HCT116 (cell line): ENCODE results near the gene SLC35A4. TPM values are rescaled to one million over a fixed set of nuclear protein-coding genes. Genes with fewer than 3 reads are reported as not detected.

Experiments used
- ATAC-seq: fragments of 200-7000 bp; cut with Tn5 transposase; 2 replicates; pipeline ENCODE4 v1.9.1; 2020; ENCODE audit warnings: mild to moderate bottlenecking, moderate library complexity
- BruUV-seq: library from RNA; stranded (reverse); fragments of 400-500 nt; replicated peaks from 2 replicates; lab custom pipeline; 2021; lab: Mats Ljungman, UMichigan
- CTCF ChIA-PET: fragments of 300-600 bp; sonication (Branson Sonifier 250); formaldehyde crosslinking; loops from one replicate; lab custom pipeline; 2021; ENCODE audit warnings: antibody characterized with exemption; lab: Charles Lee
- POLR2A ChIA-PET: fragments of 300-600, 350-600 bp; sonication (Branson Sonifier 250); formaldehyde crosslinking; loops from one replicate; lab custom pipeline; 2021; ENCODE audit warnings: antibody characterized with exemption; lab: Charles Lee
- RAD21 ChIA-PET, 2 experiments: fragments of 300-600 bp; sonication (Branson Sonifier 250); formaldehyde crosslinking; loops; one replicate each; lab custom pipeline; 2023; ENCODE audit warnings: low total read pairs in 2 of 2; ENCODE audit not compliant: uncharacterized antibody in 2 of 2, unreplicated experiment in 2 of 2, low non-redundant PET in 1 of 2; lab: Charles Lee
- DNase-seq: peaks from one replicate; pipeline ENCODE4 v3.0.0-alpha.2; 2010; ENCODE audit warnings: low read depth, low spot score
- H2AFZ ChIP-seq: fragments of 200-600 bp; shearing (Covaris generic), sonication (generic); 2 replicates; pipeline ENCODE4 v1.6.1; 2017; ENCODE audit warnings: low read depth, mixed run types, mixed read lengths, antibody characterized with exemption, low read length; ENCODE audit not compliant: poor library complexity, severe bottlenecking
- H3K27ac ChIP-seq: 2 replicates; pipeline ENCODE4 v1.5.1; 2012; ENCODE audit warnings: low read depth, low read length
- H3K27me3 ChIP-seq: fragments of 200-600 bp; sonication (generic); 2 replicates; pipeline ENCODE4 v1.6.1; 2016; ENCODE audit warnings: mixed run types, low read length, mixed read lengths; ENCODE audit not compliant: insufficient read depth
- H3K36me3 ChIP-seq, 2 experiments: fragments of 200-500 bp in 1 of 2; fragments of 200-600 bp in 1 of 2; sonication (Bioruptor generic) in 1 of 2; sonication (generic) in 1 of 2; 2 replicates each; pipeline versions ENCODE4 v1.5.1 to v1.6.1; 2014 to 2016; ENCODE audit warnings: low read length in 2 of 2, inconsistent platforms in 1 of 2, mixed read lengths in 1 of 2, mixed run types in 1 of 2; ENCODE audit not compliant: insufficient read depth in 2 of 2, control insufficient read depth in 1 of 2
- H3K4me1 ChIP-seq, 2 experiments: fragments of 200-600 bp in 1 of 2; sonication (generic) in 1 of 2; 2 replicates each; pipeline versions ENCODE4 v1.5.1 to v1.6.1; 2012 to 2017; ENCODE audit warnings: low read length in 2 of 2, inconsistent platforms in 1 of 2, mild to moderate bottlenecking in 1 of 2, mixed read lengths in 1 of 2, mixed run types in 1 of 2, moderate library complexity in 1 of 2; ENCODE audit not compliant: insufficient read depth in 2 of 2, control insufficient read depth in 1 of 2
- H3K4me2 ChIP-seq: fragments of 200-600 bp; sonication (generic); 2 replicates; pipeline ENCODE4 v1.6.1; 2017; ENCODE audit warnings: mixed run types, low read length, mixed read lengths
- H3K4me3 ChIP-seq, 2 experiments: fragments of 200-600 bp in 1 of 2; sonication (generic) in 1 of 2; replicated peaks in 1 of 2; 2 replicates each; pipeline ENCODE4 v1.5.1; 2011 to 2016; ENCODE audit warnings: low read length in 2 of 2, control low read depth in 1 of 2, low read depth in 1 of 2, mild to moderate bottlenecking in 1 of 2, mixed read lengths in 1 of 2, mixed run types in 1 of 2
- H3K79me2 ChIP-seq: fragments of 200-600 bp; sonication (generic); 2 replicates; pipeline ENCODE4 v1.6.1; 2017; ENCODE audit warnings: mild to moderate bottlenecking, mixed run types, low read length, moderate library complexity, mixed read lengths; ENCODE audit not compliant: insufficient read depth
- H3K9ac ChIP-seq: fragments of 200-600 bp; sonication (generic); 2 replicates; pipeline ENCODE4 v1.6.1; 2016; ENCODE audit warnings: low read length, mixed read lengths
- H3K9me2 ChIP-seq: fragments of 200-600 bp; sonication (generic), shearing (Covaris generic); 2 replicates; pipeline ENCODE4 v1.6.1; 2017; ENCODE audit warnings: mixed run types, mild to moderate bottlenecking, moderate library complexity; ENCODE audit not compliant: insufficient read depth
- H3K9me3 ChIP-seq, 2 experiments: fragments of 200-500 bp in 1 of 2; fragments of 200-600 bp in 1 of 2; sonication (Bioruptor generic) in 1 of 2; sonication (generic) in 1 of 2; 2 replicates each; pipeline ENCODE4 v1.6.1; 2014 to 2017; ENCODE audit warnings: low read length in 2 of 2, mixed read lengths in 2 of 2, inconsistent platforms in 1 of 2, low read depth in 1 of 2, mild to moderate bottlenecking in 1 of 2, mixed run types in 1 of 2, moderate library complexity in 1 of 2; ENCODE audit not compliant: control insufficient read depth in 1 of 2, insufficient read depth in 1 of 2
- H4K20me1 ChIP-seq: fragments of 200-600 bp; sonication (generic), shearing (Covaris generic); 2 replicates; pipeline ENCODE4 v1.6.1; 2017; ENCODE audit warnings: mixed run types, mild to moderate bottlenecking, moderate library complexity; ENCODE audit not compliant: insufficient read depth
- ATF3 ChIP-seq: IDR thresholded peaks from 2 replicates; pipeline ENCODE4 v1.6.1; 2012
- CBX3 ChIP-seq: IDR thresholded peaks from 2 replicates; pipeline ENCODE4 v1.6.1; 2012; ENCODE audit warnings: low read depth
- CEBPB ChIP-seq: IDR thresholded peaks from 2 replicates; pipeline ENCODE4 v1.6.1; 2012; ENCODE audit warnings: low read depth
- EZH2 ChIP-seq: fragments of 200-600 bp; sonication (generic); IDR thresholded peaks from 2 replicates; pipeline ENCODE4 v1.6.1; 2017; ENCODE audit warnings: antibody characterized with exemption, mixed run types
- EZH2phosphoT487 ChIP-seq: fragments of 200-600 bp; IDR thresholded peaks from 2 replicates; pipeline ENCODE4 v1.6.1; 2018; ENCODE audit warnings: antibody characterized with exemption, borderline replicate concordance
- FOSL1 ChIP-seq: IDR thresholded peaks from 2 replicates; pipeline ENCODE4 v1.6.1; 2012; ENCODE audit warnings: low read depth
- MAX ChIP-seq: IDR thresholded peaks from 2 replicates; pipeline ENCODE4 v1.6.1; 2012
- POLR2A ChIP-seq: IDR thresholded peaks from 2 replicates; pipeline ENCODE4 v1.7.0; 2011; ENCODE audit warnings: borderline replicate concordance; ENCODE audit not compliant: insufficient read depth, insufficient read length; ENCODE audit errors: extremely low read depth
- POLR2AphosphoS5 ChIP-seq: IDR thresholded peaks from 2 replicates; pipeline ENCODE4 v1.6.1; 2011; ENCODE audit warnings: mild to moderate bottlenecking, low read depth, low read length, moderate library complexity
- RAD21 ChIP-seq: IDR thresholded peaks from 2 replicates; pipeline ENCODE4 v1.6.1; 2012; ENCODE audit warnings: low read depth, mild to moderate bottlenecking
- REST ChIP-seq: IDR thresholded peaks from 2 replicates; pipeline ENCODE4 v1.6.1; 2012; ENCODE audit warnings: low read depth
- SIN3A ChIP-seq: IDR thresholded peaks from 2 replicates; pipeline ENCODE4 v1.6.1; 2012; ENCODE audit warnings: low read depth
- SRF ChIP-seq: IDR thresholded peaks from 2 replicates; pipeline ENCODE4 v1.6.1; 2012; ENCODE audit warnings: low read depth
- YY1 ChIP-seq: IDR thresholded peaks from 2 replicates; pipeline ENCODE4 v1.6.1; 2011; ENCODE audit warnings: low read length, low read depth, moderate library complexity, mild to moderate bottlenecking; ENCODE audit not compliant: insufficient replicate concordance; ENCODE audit errors: extremely low read depth
- ZFX ChIP-seq: fragments of 450-650 bp; IDR thresholded peaks from 2 replicates; pipeline ENCODE4 v1.6.1; 2017
- ZNF274 ChIP-seq: fragments of 200-500 bp; sonication (Bioruptor generic); IDR thresholded peaks from 2 replicates; pipeline ENCODE4 v1.6.1; 2014; ENCODE audit warnings: mild to moderate bottlenecking, low read depth, low read length, inconsistent platforms
- intact Hi-C: fragments of 100-400 bp; cut with micrococcal nuclease; formaldehyde crosslinking; loops from 2 replicates; pipeline ENCODE4 v1.10.0; 2022
- total RNA-seq: library from RNA; stranded (reverse); gene quantifications from one replicate; pipeline ENCODE4 v1.2.1, GENCODE V29; 2021; ENCODE audit not compliant: unreplicated experiment
- TF ChIP-seq, protein P1 (sequence below), 3 experiments: fragments of 200-600 bp in 1 of 3; sonication (generic) in 1 of 3; IDR thresholded peaks in 2 of 3; conservative IDR thresholded peaks in 1 of 3; 2 replicates each; pipeline ENCODE4 v1.5.1; 2012 to 2017; ENCODE audit warnings: low read depth in 2 of 3, low read length in 2 of 3, antibody characterized with exemption in 1 of 3, borderline replicate concordance in 1 of 3, control low read depth in 1 of 3, mild to moderate bottlenecking in 1 of 3, mixed read lengths in 1 of 3, mixed run types in 1 of 3, moderate library complexity in 1 of 3; ENCODE audit not compliant: insufficient read depth in 1 of 3
- TF ChIP-seq, protein P2 (sequence below): IDR thresholded peaks from 2 replicates; pipeline ENCODE4 v1.6.1; 2011; ENCODE audit warnings: mild to moderate bottlenecking, low read length, moderate library complexity; ENCODE audit not compliant: insufficient replicate concordance; ENCODE audit errors: extremely low read depth

SLC35A4 gene
- total RNA-seq, 1 experiment from 2014 or later = 37.5 TPM

DNA sequence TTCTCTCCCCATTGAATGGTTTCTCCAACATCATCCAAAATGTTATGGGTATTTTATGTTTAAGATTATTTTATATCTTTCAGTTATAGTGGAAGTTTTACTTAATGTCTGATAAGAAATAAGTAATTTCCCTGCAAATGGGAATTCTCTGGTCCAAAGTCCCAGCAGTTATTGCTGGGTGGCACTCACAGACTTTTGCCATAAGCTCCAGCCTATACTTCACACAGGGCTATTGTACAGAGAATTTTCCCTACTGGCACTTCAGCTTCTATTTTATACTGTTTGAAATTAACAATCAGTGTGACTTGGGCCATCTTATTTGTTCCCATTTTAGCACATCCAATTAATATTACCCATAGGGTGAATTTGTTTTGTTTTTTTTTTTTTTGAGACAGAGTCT, 35.5 kb downstream of the SLC35A4 start:
- Histone ChIP-seq H3K27ac (no peak overlapping the region), H3K4me2 (no peak overlapping the region), H3K79me2 (no peaks in the 10 kb centered on the region), H3K9me3 (no peaks in the 10 kb centered on the region), H3K9me2 (no peaks in the 10 kb centered on the region), H3K4me3 (no peak overlapping the region), H3K36me3 (no peaks in the 10 kb centered on the region), H3K9ac (no peak overlapping the region), H2AFZ (no peak overlapping the region), H3K4me1 (no peaks in the 10 kb centered on the region), H4K20me1 (no peaks in the 10 kb centered on the region), H3K27me3 (no peaks in the 10 kb centered on the region)
- DNase-seq = no peak
- ChIA-PET CTCF (no interaction called here), RAD21 (no interaction called here), POLR2A (no interaction called here)
- TF ChIP-seq SIN3A (no peak), ZNF274 (no peak), POLR2A (no peak), REST (no peak), SRF (no peak), EZH2 (no peak), RAD21 (no peak), EZH2phosphoT487 (no peak), CBX3 (no peak), POLR2AphosphoS5 (no peak), MAX (no peak), ATF3 (no peak), YY1 (no peak), ZFX (no peak), CEBPB (no peak), FOSL1 (no peak)
- TF ChIP-seq, protein P1, sequence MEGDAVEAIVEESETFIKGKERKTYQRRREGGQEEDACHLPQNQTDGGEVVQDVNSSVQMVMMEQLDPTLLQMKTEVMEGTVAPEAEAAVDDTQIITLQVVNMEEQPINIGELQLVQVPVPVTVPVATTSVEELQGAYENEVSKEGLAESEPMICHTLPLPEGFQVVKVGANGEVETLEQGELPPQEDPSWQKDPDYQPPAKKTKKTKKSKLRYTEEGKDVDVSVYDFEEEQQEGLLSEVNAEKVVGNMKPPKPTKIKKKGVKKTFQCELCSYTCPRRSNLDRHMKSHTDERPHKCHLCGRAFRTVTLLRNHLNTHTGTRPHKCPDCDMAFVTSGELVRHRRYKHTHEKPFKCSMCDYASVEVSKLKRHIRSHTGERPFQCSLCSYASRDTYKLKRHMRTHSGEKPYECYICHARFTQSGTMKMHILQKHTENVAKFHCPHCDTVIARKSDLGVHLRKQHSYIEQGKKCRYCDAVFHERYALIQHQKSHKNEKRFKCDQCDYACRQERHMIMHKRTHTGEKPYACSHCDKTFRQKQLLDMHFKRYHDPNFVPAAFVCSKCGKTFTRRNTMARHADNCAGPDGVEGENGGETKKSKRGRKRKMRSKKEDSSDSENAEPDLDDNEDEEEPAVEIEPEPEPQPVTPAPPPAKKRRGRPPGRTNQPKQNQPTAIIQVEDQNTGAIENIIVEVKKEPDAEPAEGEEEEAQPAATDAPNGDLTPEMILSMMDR (IDR thresholded peaks at IDR 0.05 in 2 of 3, conservative IDR thresholded peaks at IDR 0.05 in 1 of 3; ENCODE audit: borderline replicate concordance in 1 of 3, insufficient read depth in 1 of 3, low read depth in 2 of 3, low read length in 2 of 3) = no peak
- TF ChIP-seq, protein P2, sequence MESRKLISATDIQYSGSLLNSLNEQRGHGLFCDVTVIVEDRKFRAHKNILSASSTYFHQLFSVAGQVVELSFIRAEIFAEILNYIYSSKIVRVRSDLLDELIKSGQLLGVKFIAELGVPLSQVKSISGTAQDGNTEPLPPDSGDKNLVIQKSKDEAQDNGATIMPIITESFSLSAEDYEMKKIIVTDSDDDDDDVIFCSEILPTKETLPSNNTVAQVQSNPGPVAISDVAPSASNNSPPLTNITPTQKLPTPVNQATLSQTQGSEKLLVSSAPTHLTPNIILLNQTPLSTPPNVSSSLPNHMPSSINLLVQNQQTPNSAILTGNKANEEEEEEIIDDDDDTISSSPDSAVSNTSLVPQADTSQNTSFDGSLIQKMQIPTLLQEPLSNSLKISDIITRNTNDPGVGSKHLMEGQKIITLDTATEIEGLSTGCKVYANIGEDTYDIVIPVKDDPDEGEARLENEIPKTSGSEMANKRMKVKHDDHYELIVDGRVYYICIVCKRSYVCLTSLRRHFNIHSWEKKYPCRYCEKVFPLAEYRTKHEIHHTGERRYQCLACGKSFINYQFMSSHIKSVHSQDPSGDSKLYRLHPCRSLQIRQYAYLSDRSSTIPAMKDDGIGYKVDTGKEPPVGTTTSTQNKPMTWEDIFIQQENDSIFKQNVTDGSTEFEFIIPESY = no peak
- ATAC-seq = no peak
- BruUV-seq = no TSS peak
- intact Hi-C loops = no loop called here
